Measurements from ENCODE around the gene EXOC2.

DNA sequence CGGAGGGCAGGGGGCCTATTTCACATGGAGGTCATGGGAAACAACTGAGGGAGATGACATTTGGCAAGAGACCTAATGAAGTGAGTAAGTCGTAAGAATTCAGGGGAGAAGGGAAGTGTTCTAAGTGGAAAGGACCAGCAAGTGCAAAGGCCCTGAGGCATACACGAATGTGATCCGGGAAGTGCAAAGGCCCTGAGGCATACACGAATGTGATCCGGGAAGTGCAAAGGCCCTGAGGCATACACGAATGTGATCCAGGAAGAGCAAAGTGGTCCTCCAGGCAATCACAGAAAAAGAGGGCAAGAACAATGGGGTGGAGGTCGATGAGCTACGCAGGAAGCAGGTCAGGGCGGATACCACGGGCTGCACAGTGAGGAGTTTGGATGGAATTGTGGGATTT is 24.2 kb upstream of the EXOC2 start:
- TF ChIP-seq POLR2A (IDR thresholded peaks at IDR 0.05; ENCODE audit: low read depth, low read length) (no peak), POLR2AphosphoS5 (IDR thresholded peaks at IDR 0.05; ENCODE audit: low read depth, low read length) (no peak), TAF1 (IDR thresholded peaks at IDR 0.05; ENCODE audit: borderline replicate concordance, low read depth, low read length) (no peak)

All from GM12892 (cell line).